ENCODE results near the gene CENPO.

GRCh38 chr2:24859968-24860600 lies 66.9 kb downstream of the CENPO start:
- TF ChIP-seq EZH2 (IDR thresholded peaks at IDR 0.05; ENCODE audit: insufficient read depth, poor library complexity, severe bottlenecking) = no peak
- TF ChIP-seq EZH2phosphoT487 (IDR thresholded peaks at IDR 0.05; ENCODE audit: insufficient read depth, low read depth) = no peak

Data from GM23248 (cell line).